IgD-negative memory B cell (primary cell): Measurements from ENCODE around the gene KLHL22. TPM values are rescaled to one million over a fixed set of nuclear protein-coding genes. Genes with fewer than 3 reads are reported as not detected.
"Not testable (repeated sequence)": the region's sequence is repeated elsewhere in the genome, so short reads cannot be mapped to it uniquely, and the experiment has no call there.

Experiments
- H3K27ac Mint-ChIP-seq, 3 donors: one replicate each; pipeline ENCODE4 v1.8.0; 2020 to 2022; ENCODE audit warnings: mild to moderate bottlenecking in 3 of 3, mixed read lengths in 3 of 3, moderate library complexity in 1 of 3
- H3K27me3 Mint-ChIP-seq: one replicate; pipeline ENCODE4 v1.8.0; 2021; ENCODE audit warnings: mixed read lengths
- H3K36me3 Mint-ChIP-seq: one replicate; pipeline ENCODE4 v1.8.0; 2020; ENCODE audit warnings: mild to moderate bottlenecking, mixed read lengths
- H3K4me1 Mint-ChIP-seq, 3 donors: one replicate each; pipeline ENCODE4 v1.8.0; 2020 to 2022; ENCODE audit warnings: mixed read lengths in 3 of 3, mild to moderate bottlenecking in 1 of 3
- H3K4me3 Mint-ChIP-seq, 4 donors: one replicate each; pipeline ENCODE4 v1.8.0; 2020 to 2022; ENCODE audit warnings: mild to moderate bottlenecking in 4 of 4, mixed read lengths in 4 of 4, moderate library complexity in 3 of 4
- H3K9me3 Mint-ChIP-seq, 3 donors: one replicate each; pipeline ENCODE4 v1.8.0; 2020 to 2021; ENCODE audit warnings: mixed read lengths in 3 of 3, mild to moderate bottlenecking in 1 of 3
- polyA plus RNA-seq: library from polyadenylated mRNA; unstranded; fragments of 300-500 nt; fragmentation: Illumina TruSeq; gene quantifications from one replicate; pipeline ENCODE4 v1.2.3, GENCODE V29; 2021

The KLHL22 gene
- polyA plus RNA-seq, 1 donor from 2014 or later: 20.8 TPM

DNA sequence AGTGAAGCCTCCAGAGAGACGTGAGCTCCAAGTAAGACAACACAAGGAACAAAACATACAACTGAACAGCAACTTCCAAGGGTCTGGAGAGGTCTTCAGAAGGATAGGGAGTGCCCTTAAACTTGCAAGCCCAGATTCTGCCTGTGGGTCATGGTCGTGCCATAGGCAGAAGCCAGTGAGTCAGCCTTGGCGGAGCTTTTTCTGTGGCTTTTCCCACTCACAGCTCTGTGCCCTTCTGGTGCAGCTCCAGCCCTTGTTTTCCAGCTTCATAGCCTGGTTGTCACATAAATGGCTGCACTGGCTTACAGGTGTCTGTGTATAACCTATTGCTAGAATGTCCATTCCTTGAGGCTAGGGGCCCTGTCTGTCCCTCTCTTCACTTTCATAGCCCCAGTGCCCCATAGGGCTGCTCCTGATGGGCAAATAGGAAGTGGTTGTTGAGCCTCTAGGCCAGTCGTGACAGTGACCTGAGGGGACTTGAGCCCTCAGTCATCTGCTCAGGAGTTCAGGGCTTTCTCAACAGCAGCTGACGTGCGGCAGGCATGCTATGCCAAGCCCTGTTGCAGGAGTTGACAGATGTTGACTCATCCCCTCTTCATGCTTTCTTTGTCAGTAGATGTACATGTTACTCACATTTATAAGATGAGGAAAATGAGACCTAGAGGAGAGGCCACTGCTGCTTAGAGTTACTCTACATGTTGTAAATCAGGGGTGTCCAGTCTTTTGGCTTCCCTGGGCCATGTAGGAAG, 19.2 kb upstream of the KLHL22 start:
- Mint-ChIP-seq H3K36me3 (peaks cover 3% of the 10 kb centered on the region), H3K4me3 (no peak overlapping the region), H3K4me1 (peaks cover 18 to 37% (median 26%) of the 10 kb centered on the region in 3 donors), H3K9me3 (no peaks in the 10 kb centered on the region), H3K27me3 (no peaks in the 10 kb centered on the region), H3K27ac (no peak overlapping the region)

DNA sequence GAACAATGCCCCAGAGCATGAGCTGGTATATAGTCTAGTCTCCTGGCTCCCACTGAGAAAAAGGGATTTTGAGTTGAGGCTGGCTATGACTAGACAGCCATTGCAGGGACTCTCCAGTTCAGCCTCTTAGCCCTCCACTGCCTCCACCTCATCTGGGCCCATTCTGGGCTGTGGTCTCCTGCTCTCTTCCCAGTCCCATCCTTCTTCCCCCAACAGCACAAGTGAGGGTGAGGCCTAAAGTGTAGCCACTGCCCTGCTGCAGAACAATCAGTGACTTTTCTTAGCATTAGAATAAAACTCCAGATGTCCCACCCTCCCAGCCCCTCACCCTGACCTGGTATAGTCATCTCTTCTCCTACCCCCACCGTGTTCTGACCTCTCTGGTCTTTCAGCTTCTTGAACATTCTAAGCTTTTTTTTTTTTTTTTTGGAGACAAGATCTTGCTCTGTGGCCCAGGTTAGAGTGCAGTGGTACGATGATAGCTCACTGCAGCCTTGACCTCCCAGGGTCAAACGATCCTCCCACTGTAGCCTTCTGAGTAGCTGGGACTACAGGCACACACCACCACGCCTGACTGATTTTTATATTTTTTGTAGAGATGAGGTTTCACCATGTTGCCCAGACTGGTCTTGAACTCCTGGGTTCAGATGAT, 16.1 kb upstream of the KLHL22 start:
- H3K4me1 Mint-ChIP-seq: peaks cover 33 to 50% (median 50%) of the 10 kb centered on the region in 3 donors
- no peaks in the 10 kb centered on the region for H3K9me3 Mint-ChIP-seq
- H3K27me3 Mint-ChIP-seq: no peaks in the 10 kb centered on the region
- peaks cover 3% of the 10 kb centered on the region for H3K36me3 Mint-ChIP-seq
- peak overlapping the region in 1 of 3 donors; percentile 81 for H3K27ac Mint-ChIP-seq
- H3K4me3 Mint-ChIP-seq: peak overlapping the region in 2 of 4 donors; percentile 53 to 64

DNA sequence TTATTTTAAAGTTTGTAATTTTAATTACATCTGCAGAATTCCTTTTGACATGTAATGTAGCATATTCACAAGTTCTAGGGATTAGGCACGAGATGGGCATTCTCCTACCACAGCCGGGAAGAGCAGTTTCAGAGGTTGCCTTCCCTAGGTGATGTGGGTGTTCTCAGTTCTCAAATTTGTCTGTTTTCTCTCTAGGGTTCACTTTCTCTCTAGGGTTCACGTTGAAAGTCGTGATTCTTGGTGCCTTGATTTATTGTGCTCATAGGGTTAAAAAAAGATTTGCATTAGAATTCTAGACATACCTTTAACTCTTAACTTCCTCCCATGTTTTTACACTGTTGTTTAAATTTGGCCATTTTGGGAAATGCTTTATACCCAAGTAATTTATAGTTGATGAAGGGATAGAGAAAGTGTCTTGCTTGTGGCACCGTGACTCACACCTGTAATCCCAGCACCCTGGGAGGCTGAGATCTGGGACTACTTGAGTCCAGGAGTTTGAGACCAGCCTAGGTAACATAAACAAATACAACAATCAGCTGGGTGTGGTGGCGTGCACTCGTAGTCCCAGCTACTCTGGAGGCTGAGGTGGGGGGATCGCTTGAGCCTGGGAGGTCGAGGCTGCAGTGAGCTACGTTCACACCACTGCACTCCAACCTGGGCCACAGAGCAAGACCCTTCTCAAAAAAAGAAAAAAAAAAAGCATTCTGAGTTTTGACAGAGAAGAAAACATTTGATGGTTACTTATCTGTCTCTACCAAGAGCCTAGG, 15.4 kb upstream of the KLHL22 start:
- H3K4me1 Mint-ChIP-seq: peaks cover 30 to 50% (median 47%) of the 10 kb centered on the region in 3 donors
- H3K27ac Mint-ChIP-seq: peak overlapping the region in 2 of 3 donors; percentile 39 to 65
- H3K27me3 Mint-ChIP-seq: no peaks in the 10 kb centered on the region
- H3K4me3 Mint-ChIP-seq: peak overlapping the region in 3 of 4 donors; percentile 61 to 72 (median 65)
- no peaks in the 10 kb centered on the region for H3K9me3 Mint-ChIP-seq
- peaks cover 3% of the 10 kb centered on the region for H3K36me3 Mint-ChIP-seq

DNA sequence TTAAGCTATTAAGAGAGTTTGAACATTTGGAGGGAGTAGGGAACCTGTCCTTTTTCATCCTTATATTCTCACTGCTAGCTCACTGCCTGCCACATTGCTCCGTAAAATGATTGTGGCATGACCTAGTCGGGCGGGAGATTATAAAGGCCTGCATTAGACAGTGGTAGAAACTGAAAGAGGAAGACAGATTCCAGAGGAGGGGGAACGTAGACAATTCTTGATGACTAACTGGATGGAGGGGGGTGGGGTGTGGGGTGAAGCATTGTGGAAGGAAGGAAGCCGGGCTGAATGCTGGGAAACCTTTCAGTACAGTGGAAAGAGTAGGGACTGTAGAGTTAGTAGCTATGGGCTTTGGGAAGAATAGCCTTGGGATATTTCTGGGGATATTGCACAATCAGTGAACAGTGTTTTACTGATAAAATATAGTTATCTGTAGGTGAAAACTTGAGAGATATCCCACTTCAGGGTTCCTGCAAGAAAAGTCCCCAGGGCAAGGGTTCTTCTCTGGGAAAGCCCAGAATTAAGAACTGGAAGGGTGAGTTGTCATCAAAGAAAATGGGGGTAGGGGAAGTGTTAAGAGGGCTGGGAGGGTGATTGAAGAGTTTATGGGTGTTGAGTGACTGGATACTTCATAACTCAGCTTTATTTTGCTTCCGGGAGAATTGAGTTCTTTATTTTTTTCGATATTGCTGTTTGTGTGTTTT, 13.9 kb upstream of the KLHL22 start:
- Mint-ChIP-seq H3K27me3 (no peaks in the 10 kb centered on the region), H3K9me3 (no peaks in the 10 kb centered on the region), H3K27ac (peak overlapping the region; percentile 92 to 94 (median 93)), H3K4me1 (peaks cover 30 to 47% (median 46%) of the 10 kb centered on the region in 3 donors), H3K36me3 (peaks cover 3% of the 10 kb centered on the region), H3K4me3 (peak overlapping the region; percentile 92 to 98 (median 96))

DNA sequence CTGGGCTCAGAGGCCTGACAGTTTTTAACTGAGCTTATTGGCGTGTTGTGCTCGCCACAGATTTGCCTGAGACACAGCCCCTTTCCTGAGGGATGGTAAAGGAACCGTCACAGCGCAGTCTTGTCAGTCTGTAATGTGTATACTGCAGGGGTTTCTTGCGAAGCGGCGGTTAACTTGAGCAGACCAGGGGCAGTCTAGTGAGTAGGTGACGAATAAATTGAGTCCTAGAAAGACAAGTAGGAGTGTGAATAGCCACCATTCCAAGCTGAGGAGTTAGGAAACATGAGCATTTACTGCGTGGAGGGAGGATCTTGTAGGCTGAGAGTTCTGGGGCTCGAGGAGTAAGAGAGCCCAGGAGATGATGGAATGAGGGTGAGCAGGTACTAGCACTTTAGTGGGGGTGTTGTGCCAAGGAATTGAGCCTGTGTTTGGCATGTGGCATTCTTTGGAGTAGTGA, 13.2 kb upstream of the KLHL22 start:
- peak overlapping the region; percentile 92 to 94 (median 93) for H3K27ac Mint-ChIP-seq
- peaks cover 1% of the 10 kb centered on the region for H3K36me3 Mint-ChIP-seq
- peaks cover 30 to 44% (median 41%) of the 10 kb centered on the region in 3 donors for H3K4me1 Mint-ChIP-seq
- H3K4me3 Mint-ChIP-seq: peak overlapping the region; percentile 92 to 98 (median 96)
- no peaks in the 10 kb centered on the region for H3K9me3 Mint-ChIP-seq
- no peaks in the 10 kb centered on the region for H3K27me3 Mint-ChIP-seq

DNA sequence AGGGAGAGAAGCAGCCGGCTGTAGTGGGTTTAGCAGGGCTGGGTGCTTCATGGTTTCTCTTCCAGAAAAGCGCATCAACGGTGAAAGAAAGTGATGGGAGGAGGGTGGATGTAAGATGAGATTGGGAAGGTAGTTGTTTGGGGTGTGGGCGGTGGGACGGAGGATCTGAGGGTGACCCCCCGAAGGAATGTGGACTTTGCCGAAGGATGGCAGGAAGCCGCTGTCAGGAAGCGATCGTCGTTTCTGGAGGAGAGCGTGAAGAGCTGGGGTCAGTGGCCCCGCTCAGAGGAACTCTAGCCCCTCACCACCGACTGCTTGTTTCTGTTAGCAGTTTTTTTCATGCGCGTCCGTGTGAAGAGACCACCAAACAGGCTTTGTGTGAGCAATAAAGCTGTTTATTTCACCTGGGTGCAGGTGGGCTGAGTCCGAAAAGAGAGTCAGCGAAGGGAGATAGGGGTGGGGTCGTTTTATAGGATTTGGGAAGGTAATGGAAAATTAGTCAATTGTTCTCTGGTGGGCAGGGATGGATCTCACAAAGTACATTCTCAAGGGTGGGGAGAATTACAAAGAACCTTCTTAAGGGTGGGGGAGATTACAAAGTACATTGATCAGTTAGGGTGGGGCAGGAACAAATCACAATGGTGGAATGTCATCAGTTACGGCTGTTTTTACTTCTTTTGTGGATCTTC, 12.6 kb upstream of the KLHL22 start:
- not testable (repeated sequence) for H3K9me3 Mint-ChIP-seq, H3K27me3 Mint-ChIP-seq, H3K36me3 Mint-ChIP-seq
- Mint-ChIP-seq H3K4me3 (peak overlapping the region; percentile 92 to 98 (median 96)), H3K4me1 (peaks cover 30 to 43% (median 40%) of the 10 kb centered on the region in 3 donors), H3K27ac (peak overlapping the region; percentile 92 to 96 (median 94))

DNA sequence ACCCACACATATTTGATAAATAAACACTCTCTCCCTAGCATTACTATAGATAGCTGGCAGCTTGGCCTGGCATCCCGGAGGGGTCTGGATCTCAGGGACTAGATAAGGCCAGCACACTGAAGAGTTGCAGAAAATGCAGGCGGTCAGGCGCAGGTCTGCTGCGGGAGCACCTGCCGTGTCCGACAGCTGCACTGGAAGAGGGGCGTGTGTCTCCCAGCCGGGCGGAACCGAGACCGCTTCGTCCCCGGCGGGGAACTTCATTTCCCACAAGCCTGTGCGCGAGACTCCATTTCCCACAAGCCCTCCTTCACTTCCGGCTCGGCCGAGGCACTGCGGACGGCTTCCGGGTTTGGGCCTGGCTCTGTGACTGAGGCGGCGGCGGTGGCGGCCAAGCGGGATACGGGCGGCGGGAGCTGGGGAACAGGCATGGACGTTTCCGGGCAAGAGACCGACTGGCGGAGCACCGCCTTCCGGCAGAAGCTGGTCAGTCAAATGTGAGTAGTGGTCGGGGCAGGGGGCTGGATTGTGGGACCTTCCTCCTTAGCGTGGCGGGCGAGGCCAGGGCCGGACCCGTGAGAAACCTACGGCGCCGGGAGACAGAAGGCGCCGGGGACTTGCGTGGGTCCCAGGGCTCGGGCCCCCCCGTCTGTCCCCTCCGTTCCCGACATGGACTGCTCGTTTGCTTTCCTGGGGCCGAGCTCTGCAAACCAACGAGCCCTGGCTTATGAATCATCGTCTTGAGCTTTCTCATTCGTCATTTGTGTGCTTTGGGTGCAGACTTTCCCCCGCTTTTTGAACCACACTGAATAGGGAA, 11.9 kb upstream of the KLHL22 start, which contains the start of gene MED15:
MED15 (plus strand) TSS at position 358 of the 814 bp plus-strand sequence; CDS start at position 427, 69 bp downstream.
- Mint-ChIP-seq H3K9me3 (no peaks in the 10 kb centered on the region), H3K4me1 (peaks cover 30 to 43% (median 40%) of the 10 kb centered on the region in 3 donors), H3K36me3 (no peaks in the 10 kb centered on the region), H3K4me3 (peak within 1 kb of the TSS; percentile 92 to 98 (median 96)), H3K27me3 (no peaks in the 10 kb centered on the region), H3K27ac (peak within 1 kb of the TSS; percentile 92 to 96 (median 94))

DNA sequence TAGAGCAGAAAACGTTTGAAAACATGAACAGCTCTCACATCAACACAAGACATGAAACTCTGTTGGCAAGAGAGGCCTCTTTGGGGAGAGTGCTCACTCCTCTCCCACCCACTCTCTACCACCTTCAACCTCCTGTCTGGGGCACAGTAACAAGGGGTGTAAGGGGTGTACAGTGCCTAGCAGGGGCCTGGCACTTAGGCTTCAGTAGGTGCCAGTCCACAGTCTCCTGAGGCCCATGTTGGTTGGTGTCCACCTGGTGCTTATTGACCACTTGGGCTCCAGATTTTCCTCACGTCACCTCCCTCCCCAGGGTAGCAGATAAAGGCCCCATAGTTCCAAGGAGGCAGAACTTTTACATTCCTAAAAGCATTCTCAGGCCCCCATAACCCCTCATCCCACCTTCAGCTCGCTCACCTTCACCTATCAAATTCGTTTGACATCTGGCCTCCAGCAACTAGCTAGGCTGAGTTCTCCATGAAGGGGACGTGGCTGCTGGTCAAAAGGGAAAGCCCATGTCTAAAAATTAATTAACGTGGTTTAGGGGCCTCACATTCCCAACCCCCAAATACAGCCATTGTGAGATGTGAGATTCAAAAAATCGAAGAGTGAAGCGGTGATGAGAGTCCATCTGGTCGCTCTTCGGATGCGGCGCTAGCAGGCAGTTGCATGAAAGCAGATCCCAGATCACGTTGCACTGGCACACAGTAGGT, 11.1 kb upstream of the KLHL22 start:
- Mint-ChIP-seq H3K4me1 (peaks cover 25 to 37% (median 34%) of the 10 kb centered on the region in 3 donors), H3K27ac (peak overlapping the region; percentile 69 to 96 (median 94)), H3K9me3 (no peaks in the 10 kb centered on the region), H3K36me3 (no peaks in the 10 kb centered on the region), H3K27me3 (no peaks in the 10 kb centered on the region), H3K4me3 (peak overlapping the region; percentile 92 to 98 (median 96))

DNA sequence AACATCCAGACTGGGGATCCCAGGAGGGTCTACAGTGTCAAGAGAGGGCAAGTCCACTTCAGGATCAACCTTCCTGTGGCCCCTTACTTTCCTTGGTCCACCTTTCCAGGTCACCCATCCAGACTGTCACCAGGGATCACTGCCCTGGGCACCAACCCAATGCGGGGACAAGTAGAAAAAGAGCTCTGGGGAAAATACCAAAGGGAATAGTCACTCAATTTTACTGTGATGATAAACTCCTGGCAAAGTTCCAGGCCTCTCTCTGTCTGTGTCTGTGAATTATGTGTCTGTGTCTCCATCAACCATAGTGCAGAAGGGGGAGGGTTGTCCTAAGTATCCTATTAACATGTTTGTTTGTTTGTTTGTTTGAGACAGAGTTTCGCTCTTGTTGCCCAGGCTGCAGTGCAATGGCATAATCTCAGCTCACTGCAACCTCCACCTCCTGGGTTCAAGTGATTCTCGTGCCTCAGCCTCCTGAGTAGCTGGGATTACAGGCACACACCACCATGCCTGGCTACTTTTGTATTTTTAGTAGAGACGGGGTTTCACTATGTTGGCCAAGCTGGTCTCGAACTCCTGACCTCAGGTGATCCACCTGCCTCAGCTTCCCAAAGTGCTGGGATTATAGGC, 8.8 kb upstream of the KLHL22 start:
- not testable (repeated sequence) for H3K27ac Mint-ChIP-seq, H3K9me3 Mint-ChIP-seq, H3K36me3 Mint-ChIP-seq, H3K27me3 Mint-ChIP-seq
- H3K4me1 Mint-ChIP-seq: peaks cover 19 to 21% (median 20%) of the 10 kb centered on the region in 3 donors
- peak overlapping the region in 1 of 4 donors; percentile 63 for H3K4me3 Mint-ChIP-seq

DNA sequence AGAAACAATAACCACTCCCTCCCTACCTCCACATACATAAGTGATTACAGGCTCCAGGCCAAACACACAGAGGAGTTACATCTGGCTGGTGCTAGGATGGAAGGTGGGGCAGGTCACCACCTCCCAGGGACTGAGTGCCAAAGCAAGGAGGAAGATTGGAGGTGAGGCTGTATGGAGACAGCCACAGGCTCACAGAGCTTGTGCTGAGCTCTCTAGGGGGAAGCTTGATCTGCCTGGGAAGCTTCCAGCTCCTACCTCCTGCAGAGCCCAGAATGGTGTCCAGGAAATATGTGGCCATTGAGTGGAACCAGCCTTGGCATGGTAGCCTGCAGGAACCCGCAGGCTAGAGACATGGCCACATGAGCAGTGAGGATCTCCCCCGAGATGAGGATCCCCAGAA, 8.2 kb upstream of the KLHL22 start:
- Mint-ChIP-seq H3K27me3 (no peaks in the 10 kb centered on the region), H3K4me3 (no peak overlapping the region), H3K27ac (no peak overlapping the region), H3K9me3 (no peaks in the 10 kb centered on the region), H3K36me3 (peaks cover 4% of the 10 kb centered on the region), H3K4me1 (peaks cover 13 to 15% (median 14%) of the 10 kb centered on the region in 3 donors)

DNA sequence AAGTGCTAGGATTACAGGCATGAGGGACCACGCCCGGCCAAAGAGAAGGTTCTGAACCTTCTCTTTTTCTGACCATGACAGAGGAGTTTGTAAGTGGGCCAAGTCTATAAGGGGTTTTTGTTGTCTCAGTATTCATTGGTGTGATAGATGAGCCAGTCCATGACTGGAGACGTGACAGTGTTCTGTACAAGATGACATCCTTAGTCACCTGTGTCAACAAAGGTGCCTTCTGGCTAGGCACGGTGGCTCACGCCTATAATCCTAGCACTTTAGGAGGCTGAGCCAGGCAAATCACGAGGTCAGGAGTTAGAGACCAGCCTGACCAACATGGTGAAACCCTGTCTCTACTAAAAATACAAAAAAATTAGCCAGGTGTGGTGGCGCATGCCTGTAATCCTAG, 4.2 kb upstream of the KLHL22 start:
- Mint-ChIP-seq H3K4me1 (peaks cover 0 to 7% (median 3%) of the 10 kb centered on the region in 3 donors), H3K9me3 (no peaks in the 10 kb centered on the region), H3K36me3 (peaks cover 4% of the 10 kb centered on the region), H3K27ac (no peak overlapping the region), H3K27me3 (no peaks in the 10 kb centered on the region), H3K4me3 (no peak overlapping the region)

DNA sequence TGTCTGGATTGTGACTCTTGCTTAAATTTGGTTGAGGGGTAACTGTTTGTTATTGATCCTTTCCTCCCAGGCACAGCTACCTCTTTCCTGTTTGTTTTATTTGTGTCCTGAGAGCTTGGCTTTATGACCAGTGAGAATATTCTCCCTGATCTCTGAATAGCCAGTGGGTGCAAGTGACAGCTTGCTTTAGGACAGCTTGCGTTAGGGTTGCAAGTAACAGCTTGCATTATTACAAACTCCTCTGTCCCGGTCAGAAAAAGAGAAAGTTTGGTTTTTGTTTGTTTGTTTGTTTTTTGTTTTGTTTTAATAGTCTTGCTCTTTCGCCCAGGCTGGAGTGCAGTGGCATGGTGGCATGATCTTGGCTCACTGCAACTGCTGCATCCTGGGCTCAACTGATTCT, 3.3 kb upstream of the KLHL22 start:
- no peaks in the 10 kb centered on the region for H3K9me3 Mint-ChIP-seq
- peaks cover 4% of the 10 kb centered on the region for H3K36me3 Mint-ChIP-seq
- peak overlapping the region in 1 of 3 donors; percentile 28 for H3K27ac Mint-ChIP-seq
- no peaks in the 10 kb centered on the region for H3K27me3 Mint-ChIP-seq
- H3K4me3 Mint-ChIP-seq: peak overlapping the region in 1 of 4 donors; percentile 48
- H3K4me1 Mint-ChIP-seq: peaks cover 0 to 12% (median 8%) of the 10 kb centered on the region in 3 donors
